Brain microvascular endothelial cell (primary cell): ENCODE measurements around the gene GLT1D1.

Source experiments
- DNase-seq: peaks from one replicate; pipeline ENCODE4 v3.0.0-alpha.2; 2020
- H3K27ac ChIP-seq: fragments of 250-450 bp; sonication (Bioruptor Pico); 2 replicates; pipeline ENCODE4 v1.5.1; 2020; ENCODE audit warnings: mild to moderate bottlenecking, moderate library complexity
- H3K27me3 ChIP-seq: fragments of 250-450 bp; sonication (Bioruptor Pico); replicated peaks from 2 replicates; pipeline ENCODE4 v1.5.1; 2020; ENCODE audit warnings: mild to moderate bottlenecking
- H3K36me3 ChIP-seq: fragments of 250-450 bp; sonication (Bioruptor Pico); replicated peaks from 2 replicates; pipeline ENCODE4 v1.5.1; 2020; ENCODE audit warnings: mild to moderate bottlenecking
- H3K4me3 ChIP-seq: 2 replicates; pipeline ENCODE4 v1.5.1; 2011; ENCODE audit warnings: low read depth, mild to moderate bottlenecking, control low read depth, low read length, moderate library complexity
- CTCF ChIP-seq: IDR thresholded peaks from 2 replicates; pipeline ENCODE4 v1.5.1; 2011; ENCODE audit warnings: low read depth, mild to moderate bottlenecking, moderate library complexity, low read length, control low read depth, inconsistent platforms; ENCODE audit errors: missing control alignments
- in situ Hi-C: cut with HindIII; loops from 2 replicates; pipeline ENCODE4 v1.10.0; 2017; ENCODE audit warnings: low sequenced_read_pairs, low pct_ligation_motif_present

The GLT1D1 gene

DNA sequence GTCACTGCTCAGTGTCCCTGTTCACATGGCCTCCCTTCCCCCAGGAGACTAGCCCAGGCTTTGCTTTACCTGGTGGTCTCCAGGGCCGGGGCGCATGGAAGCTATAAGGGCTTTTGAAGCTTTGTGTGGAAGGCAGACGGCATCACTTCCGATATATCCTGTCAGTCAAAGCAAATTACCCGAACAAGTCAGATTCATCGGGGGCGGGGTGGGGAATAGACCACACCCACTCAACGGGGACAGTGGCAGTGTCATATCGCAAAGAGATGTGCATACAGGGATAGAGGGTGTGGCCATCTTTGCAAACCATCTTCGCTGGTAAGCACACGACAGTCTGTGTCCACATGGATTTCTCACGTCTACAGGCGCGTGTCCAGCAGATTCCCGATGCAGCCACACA, 127.3 kb downstream of the GLT1D1 start:
- Histone ChIP-seq H3K4me3 (no peak overlapping the region), H3K36me3 (no peaks in the 10 kb centered on the region), H3K27ac (no peak overlapping the region), H3K27me3 (no peaks in the 10 kb centered on the region)
- DNase-seq: no peak
- in situ Hi-C loops: no loop called here
- TF ChIP-seq CTCF: no peak

DNA sequence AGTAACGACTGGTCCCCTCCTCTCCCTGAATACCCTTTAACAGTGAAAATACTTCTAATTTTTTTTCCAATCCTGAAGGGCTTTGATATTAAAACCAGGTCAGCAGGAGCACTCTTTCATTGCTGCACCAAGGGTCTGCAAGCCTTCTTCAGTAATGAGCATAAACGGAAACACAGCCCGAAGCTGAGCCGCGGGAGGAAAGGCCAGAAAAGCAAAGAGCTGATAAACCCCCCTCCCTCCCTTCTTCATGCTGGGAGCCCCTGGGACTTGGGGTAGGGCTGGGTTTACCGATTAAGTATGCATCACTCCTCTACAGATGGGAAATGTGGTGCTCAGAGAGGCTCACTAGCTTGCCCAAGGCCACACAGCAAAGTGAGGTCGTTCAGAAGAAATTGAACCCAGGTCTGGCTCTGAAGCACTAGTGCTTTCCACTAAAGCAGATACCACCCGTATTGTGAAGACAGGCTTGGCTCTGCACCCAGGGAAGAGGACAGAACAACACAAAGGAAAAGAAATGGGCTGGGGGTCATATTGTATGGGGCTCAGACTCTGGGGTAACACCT, 128.8 kb downstream of the GLT1D1 start:
- no peak overlapping the region for H3K4me3 ChIP-seq
- H3K36me3 ChIP-seq: no peaks in the 10 kb centered on the region
- no peak for DNase-seq
- in situ Hi-C loops: no loop called here
- no peaks in the 10 kb centered on the region for H3K27me3 ChIP-seq
- TF ChIP-seq CTCF: no peak
- H3K27ac ChIP-seq: no peak overlapping the region

- TF ChIP-seq CTCF: no peak
- in situ Hi-C loops: no loop called here
- Histone ChIP-seq H3K4me3 (no peak overlapping the region), H3K27me3 (no peaks in the 10 kb centered on the region), H3K27ac (no peak overlapping the region), H3K36me3 (no peaks in the 10 kb centered on the region)
- no peak for DNase-seq
Measured at GRCh38 chr12:128982933-128983332, 129.7 kb downstream of the GLT1D1 start.

- Histone ChIP-seq H3K36me3 (no peaks in the 10 kb centered on the region), H3K27ac (no peak overlapping the region), H3K4me3 (no peak overlapping the region), H3K27me3 (no peaks in the 10 kb centered on the region)
- no peak for TF ChIP-seq CTCF
- in situ Hi-C loops: no loop called here
- no peak for DNase-seq
Measured at GRCh38 chr12:128983371-128983770, 130.1 kb downstream of the GLT1D1 start.

DNA sequence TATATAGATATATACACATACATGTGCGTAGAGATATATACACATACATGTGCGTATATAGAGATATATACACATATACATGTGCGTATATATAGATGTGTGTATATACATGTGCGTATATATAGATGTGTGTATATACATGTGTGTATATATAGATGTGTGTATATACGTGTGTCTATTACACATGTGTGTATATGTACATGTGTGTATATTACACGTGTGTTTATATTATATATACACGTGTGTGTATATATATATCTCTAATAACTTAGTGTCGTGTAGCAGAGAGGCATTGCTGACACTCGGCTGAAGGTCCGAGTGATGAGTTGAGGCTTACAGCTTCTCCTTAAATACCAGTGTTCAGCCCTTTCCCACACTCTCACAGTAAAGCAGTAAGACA, 133.7 kb downstream of the GLT1D1 start:
- Histone ChIP-seq H3K4me3 (no peak overlapping the region), H3K27ac (no peak overlapping the region), H3K36me3 (no peaks in the 10 kb centered on the region), H3K27me3 (no peaks in the 10 kb centered on the region)
- no peak for TF ChIP-seq CTCF
- no peak for DNase-seq
- in situ Hi-C loops: no loop called here

DNA sequence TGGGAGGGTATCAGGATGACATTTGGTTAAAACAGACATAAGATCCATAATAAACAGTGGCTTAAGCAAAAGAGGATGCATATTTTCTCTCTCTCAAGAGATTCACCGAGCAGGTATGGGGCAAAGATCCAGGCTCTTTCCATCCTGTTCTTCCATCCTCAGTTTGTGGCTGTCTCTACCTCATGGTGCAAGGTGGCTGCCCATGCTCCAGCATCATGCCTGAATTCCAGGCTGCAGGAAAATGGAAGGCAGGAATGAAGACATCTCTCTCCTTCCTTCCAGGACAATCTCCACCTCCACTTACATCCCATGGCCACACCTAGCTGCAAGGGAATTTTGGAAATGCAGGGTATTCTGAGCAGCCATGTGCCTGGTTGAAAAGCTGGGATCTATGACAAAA, 136.0 kb downstream of the GLT1D1 start:
- no peak for DNase-seq
- no peaks in the 10 kb centered on the region for H3K36me3 ChIP-seq
- H3K27ac ChIP-seq: no peak overlapping the region
- H3K4me3 ChIP-seq: no peak overlapping the region
- in situ Hi-C loops: no loop called here
- no peak for TF ChIP-seq CTCF
- H3K27me3 ChIP-seq: no peaks in the 10 kb centered on the region
